HG02852 (cell line): ENCODE results near the gene GEMIN8.

Experiments used
- ATAC-seq: cut with Tn5 transposase; IDR thresholded peaks from one replicate; pipeline ENCODE4 v1.9.1; 2021; ENCODE audit warnings: mild to moderate bottlenecking, moderate library complexity; ENCODE audit not compliant: unreplicated experiment

GEMIN8 gene

GRCh38 chrX:14017399-14017798, 12.3 kb downstream of the GEMIN8 start:
- no peak for ATAC-seq

- ATAC-seq: no peak
These were observed 13.8 kb downstream of the GEMIN8 start for GRCh38 chrX:14015941-14016340.

GRCh38 chrX:14015294-14015693, 14.4 kb downstream of the GEMIN8 start:
- no peak for ATAC-seq

DNA sequence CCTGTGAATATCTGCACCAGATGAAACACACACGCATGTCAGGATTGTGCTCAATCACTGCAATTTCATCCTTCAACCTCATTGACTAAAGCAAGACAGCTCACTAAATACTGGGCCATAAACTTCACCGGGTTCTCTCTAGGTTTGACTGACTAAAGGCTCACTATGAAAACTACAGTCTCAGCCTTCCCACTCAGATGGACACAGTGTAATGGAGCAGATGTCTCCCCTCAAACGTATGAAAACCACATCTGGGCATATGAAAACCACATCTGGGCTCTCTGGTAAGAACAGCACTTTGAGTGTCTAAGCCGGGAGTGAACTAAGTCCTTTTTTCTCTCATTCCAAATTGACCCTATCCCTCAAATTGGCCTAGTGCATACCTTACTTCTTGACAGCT, 15.2 kb downstream of the GEMIN8 start:
- ATAC-seq: no peak

GRCh38 chrX:14013054-14013453, 16.6 kb downstream of the GEMIN8 start:
- ATAC-seq: no peak

GRCh38 chrX:14010566-14010965, 19.1 kb downstream of the GEMIN8 start:
- ATAC-seq: no peak

DNA sequence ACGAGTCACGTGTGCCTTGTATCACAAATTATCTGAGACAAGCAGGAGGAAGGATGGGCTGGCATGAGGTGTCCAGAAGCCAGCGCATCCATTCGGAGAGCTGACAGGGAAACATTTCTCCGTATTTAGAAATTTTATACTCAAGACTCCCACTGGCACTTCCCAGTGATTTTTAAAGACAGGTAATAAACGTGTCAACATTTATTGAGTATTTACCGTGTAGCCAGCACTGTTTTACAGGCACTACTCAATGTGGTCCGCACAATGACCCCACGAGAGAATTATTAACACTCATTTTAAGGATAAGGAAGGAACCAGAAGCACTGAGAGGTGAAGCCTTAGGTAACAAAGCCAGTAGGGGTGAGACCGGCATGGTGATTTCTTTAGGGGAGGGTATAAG, 23.2 kb downstream of the GEMIN8 start:
- ATAC-seq: no peak

- ATAC-seq: no peak
These were observed 25.7 kb downstream of the GEMIN8 start for GRCh38 chrX:14003876-14004425.

- ATAC-seq: no peak
These were observed 26.7 kb downstream of the GEMIN8 start for GRCh38 chrX:14003028-14003427.

- no peak for ATAC-seq
These were observed 33.0 kb downstream of the GEMIN8 start for GRCh38 chrX:13996650-13997049.

DNA sequence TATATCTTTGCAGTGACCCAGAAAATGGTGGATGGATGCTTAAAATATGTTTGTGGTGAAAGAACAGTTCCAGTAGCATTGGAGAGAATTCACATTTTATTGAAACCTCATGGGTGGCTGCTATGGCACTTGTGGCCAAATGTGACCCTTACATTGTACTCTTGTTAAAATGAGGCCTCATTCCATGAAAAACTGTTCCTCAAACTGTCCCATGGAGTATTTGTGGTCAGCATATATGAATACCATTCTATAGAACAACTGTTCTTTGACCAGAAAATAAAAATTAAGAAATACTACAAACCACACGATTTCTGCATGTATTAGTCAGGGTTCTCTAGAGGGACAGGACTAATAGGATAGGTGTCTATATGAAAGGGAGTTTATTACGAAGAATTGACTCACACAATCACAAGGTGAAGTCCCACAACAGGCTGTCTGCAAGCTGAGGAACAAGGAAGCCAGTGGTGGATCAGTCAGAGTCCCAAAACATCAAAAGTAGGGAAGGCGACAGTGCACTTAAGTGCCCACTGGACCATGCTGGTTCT, 35.1 kb downstream of the GEMIN8 start:
- no peak for ATAC-seq

DNA sequence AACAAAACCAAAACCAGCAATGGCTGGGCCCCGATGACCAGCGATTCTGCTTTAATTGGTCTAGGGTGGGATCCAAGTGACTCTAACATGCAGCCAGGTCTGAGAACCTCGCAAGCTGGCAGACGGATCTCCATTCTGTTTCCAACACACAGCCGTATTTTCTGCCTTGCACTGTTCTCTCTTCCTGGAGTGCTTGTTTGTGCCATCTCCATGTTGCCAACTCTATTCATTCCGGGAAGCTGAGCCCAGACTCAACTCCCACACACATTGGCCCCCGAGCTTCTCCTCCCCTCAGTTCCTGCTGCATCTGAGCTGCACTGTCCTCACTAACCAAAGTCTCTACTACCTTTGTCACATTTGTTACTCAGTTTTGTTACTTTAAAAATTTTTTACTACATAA, 35.6 kb downstream of the GEMIN8 start:
- ATAC-seq: no peak

- ATAC-seq: no peak
These were observed 39.4 kb downstream of the GEMIN8 start for GRCh38 chrX:13990126-13990800.

DNA sequence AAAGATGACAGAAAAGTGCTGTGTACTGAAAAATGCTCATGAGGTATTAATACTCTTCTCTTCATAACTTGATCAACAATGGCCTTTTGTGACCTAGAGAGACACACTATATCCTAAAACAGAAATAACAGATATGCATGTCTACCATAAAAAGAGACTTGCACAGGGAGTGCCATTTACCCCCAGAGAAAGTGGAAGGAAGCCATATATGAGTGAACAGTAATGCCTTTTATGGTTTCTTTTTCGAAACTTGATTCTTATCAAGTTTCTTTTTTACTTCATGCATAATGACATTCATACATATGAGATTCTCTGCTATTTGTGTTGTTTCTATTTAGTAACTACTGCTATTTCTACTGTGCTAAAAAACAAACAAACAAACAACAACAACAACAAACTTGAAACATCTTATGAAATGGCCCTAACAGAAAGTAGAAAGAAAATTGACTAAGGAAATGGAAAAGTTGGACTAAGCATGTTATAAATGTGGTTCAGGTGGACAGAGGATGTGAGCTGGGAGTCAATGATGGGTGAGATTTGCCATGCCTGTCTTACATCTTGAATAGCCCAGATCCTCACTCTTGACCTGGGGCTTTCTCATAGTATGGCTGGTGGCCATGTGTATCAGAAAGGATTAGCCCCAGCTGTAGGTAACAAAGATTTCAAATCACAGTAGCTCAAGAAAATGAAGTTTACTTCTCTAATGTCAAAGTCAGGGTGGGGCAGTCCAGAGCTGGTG, 43.8 kb downstream of the GEMIN8 start:
- peak; percentile 85 for ATAC-seq

GRCh38 chrX:13983734-13984133, 46.0 kb downstream of the GEMIN8 start:
- no peak for ATAC-seq

- no peak for ATAC-seq
These were observed 61.5 kb downstream of the GEMIN8 start for GRCh38 chrX:13968198-13968597.

DNA sequence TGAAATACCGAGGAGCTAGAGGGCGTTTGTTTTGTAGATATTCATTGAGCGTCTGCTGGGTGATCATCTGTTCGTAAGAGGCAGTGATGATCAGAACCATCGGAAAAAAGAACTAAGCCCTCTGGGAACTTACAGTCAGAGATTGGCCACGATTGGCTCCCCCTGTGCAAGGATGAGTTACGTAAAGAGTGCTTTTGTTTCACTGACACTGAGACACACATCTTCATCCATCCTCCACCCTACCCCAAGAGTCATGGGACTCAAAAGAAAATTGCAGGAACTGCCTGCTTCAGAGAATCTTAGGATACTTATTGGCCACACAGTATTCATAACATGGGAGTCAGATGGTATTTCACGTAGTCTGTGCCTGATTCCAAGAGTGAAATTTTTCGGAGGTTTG, 62.1 kb downstream of the GEMIN8 start:
- no peak for ATAC-seq

- ATAC-seq: no peak
These were observed 62.9 kb downstream of the GEMIN8 start for GRCh38 chrX:13966793-13967125.

DNA sequence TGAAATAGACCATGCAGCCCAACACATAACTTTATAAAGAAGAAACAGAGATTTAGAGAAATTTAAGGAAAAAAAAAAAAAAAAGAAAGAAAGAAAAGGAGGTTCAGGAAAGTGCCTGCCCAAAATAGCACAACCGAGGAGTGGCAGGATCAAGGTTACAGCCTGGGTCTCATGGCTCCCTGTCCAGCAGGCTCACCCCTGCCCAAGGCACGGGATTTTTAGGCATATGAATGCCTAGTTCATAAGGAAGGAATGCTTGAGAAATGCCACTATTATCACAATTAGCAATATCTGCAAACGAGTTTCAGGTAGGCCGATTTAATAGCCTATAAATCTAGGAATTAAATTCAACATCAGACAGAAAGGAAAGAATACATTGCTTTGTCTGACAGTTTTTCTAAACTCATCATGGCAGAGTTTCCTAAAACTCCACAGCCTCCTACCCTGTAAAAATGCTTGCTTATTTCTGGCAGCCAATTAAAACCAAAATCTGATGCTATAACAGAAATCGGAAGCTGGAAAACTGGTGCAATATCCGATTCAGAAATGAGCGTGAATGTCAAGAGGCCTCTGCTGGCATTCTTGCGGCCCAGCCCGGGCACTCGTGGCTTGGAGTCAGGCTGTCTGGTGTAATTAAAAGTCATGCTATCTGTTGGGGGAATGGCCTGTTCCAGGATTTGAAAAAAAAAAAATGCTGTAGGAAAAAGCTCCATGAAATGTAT, 63.5 kb downstream of the GEMIN8 start:
- no peak for ATAC-seq

GRCh38 chrX:13965531-13965930, 64.2 kb downstream of the GEMIN8 start:
- no peak for ATAC-seq

DNA sequence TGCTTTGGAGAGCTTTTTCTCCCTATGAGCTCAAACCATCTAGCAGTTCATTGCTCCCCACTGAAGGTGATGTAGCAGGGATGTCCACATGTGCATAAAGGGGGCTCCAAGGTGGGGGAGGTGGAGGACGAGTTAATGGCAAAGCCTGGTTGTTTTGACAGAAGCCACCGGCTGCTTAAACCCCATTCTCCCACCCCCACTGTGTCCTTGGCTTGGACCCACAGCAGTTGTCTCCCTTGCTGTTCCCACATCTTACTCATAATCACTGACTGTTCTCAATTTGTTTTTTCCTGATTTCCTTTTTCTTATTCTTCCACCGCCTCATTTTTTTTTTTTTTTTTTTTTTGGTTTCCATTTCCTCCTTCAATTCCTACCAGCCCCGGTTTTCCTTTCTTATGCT, 72.7 kb downstream of the GEMIN8 start:
- ATAC-seq: no peak
